GM12878 (cell line): ENCODE results near the gene EML3. TPM values are rescaled to one million over a fixed set of nuclear protein-coding genes. Genes with fewer than 3 reads are reported as not detected.

Experiments
- CBX3 ChIP-seq: fragments of 200-600 bp; sonication (generic); IDR thresholded peaks from 2 replicates; pipeline ENCODE4 v1.6.1; 2016; ENCODE audit warnings: low read depth, borderline replicate concordance
- HCFC1 ChIP-seq: fragments of 150-350 bp; IDR thresholded peaks from 2 replicates; pipeline ENCODE4 v1.6.1; 2014; ENCODE audit warnings: low read length
- POLR2A ChIP-seq: IDR thresholded peaks from 2 replicates; pipeline ENCODE4 v1.6.1; 2011; ENCODE audit warnings: low read depth, mild to moderate bottlenecking, low read length
- POLR2AphosphoS2 ChIP-seq: IDR thresholded peaks from 2 replicates; pipeline ENCODE4 v1.6.1; 2011; ENCODE audit warnings: low read depth, mild to moderate bottlenecking, low read length, improper control_type of control experiment, moderate library complexity
- POLR2AphosphoS5 ChIP-seq: IDR thresholded peaks from 2 replicates; pipeline ENCODE4 v1.6.1; 2011; ENCODE audit warnings: mild to moderate bottlenecking, low read length, inconsistent platforms
- STAT3 ChIP-seq: IDR thresholded peaks from 2 replicates; pipeline ENCODE4 v1.6.1; 2011; ENCODE audit warnings: low read depth, low read length, improper control_type of control experiment
- SUZ12 ChIP-seq: fragments of 200-600 bp; sonication (generic); IDR thresholded peaks from one replicate; pipeline ENCODE4 v1.6.1; 2018; ENCODE audit warnings: antibody characterized with exemption, mild to moderate bottlenecking; ENCODE audit not compliant: unreplicated experiment
- TAF1 ChIP-seq: IDR thresholded peaks from 2 replicates; pipeline ENCODE4 v1.6.1; 2011; ENCODE audit warnings: mild to moderate bottlenecking, low read depth, low read length, borderline replicate concordance
- YY1 ChIP-seq: IDR thresholded peaks from 2 replicates; pipeline ENCODE4 v1.6.1; 2011; ENCODE audit warnings: low read depth, mild to moderate bottlenecking, low read length
- polyA plus RNA-seq, 11 experiments: library from polyadenylated mRNA; depleted of rRNA in 4 of 11; unstranded in 6 of 11; stranded (reverse) in 5 of 11; fragments of >200 nt; fragmentation: Nextera tagmentation in 4 of 11; fragmentation: Illumina TruSeq in 1 of 11; extraction: Ambion mirVana in 4 of 11; extraction: Trizol in 1 of 11; gene quantifications; 1 replicate in 1 of 11; 2 replicates in 10 of 11; pipeline versions ENCODE4 v1.2.1 to v1.2.3, GENCODE V29; 2011 to 2016; ENCODE audit warnings: inconsistent platforms in 2 of 11, missing spikeins in 2 of 11, low read depth in 1 of 11
- total RNA-seq, 4 experiments: library from RNA; depleted of rRNA in 3 of 4; stranded (reverse); fragments of >200 nt in 3 of 4; fragmentation: Illumina TruSeq in 1 of 4; extraction: Trizol in 1 of 4; gene quantifications; 2 replicates each; pipeline versions ENCODE4 v1.2.1 to v1.2.3, GENCODE V29; 2013 to 2021
- TF ChIP-seq, protein P1 (sequence below): fragments of 450-650 bp; formaldehyde crosslinking; IDR thresholded peaks from 2 replicates; pipeline ENCODE4 v1.5.0; 2022; ENCODE audit warnings: mild to moderate bottlenecking, missing genetic modification characterization

Gene EML3
- total and polyA plus RNA-seq, 10 of the 15 experiments (the other 5 are each of a cell fraction or from before 2014, with no cell fraction given) = 0.58 to 82.5 (median 24.8) TPM

DNA sequence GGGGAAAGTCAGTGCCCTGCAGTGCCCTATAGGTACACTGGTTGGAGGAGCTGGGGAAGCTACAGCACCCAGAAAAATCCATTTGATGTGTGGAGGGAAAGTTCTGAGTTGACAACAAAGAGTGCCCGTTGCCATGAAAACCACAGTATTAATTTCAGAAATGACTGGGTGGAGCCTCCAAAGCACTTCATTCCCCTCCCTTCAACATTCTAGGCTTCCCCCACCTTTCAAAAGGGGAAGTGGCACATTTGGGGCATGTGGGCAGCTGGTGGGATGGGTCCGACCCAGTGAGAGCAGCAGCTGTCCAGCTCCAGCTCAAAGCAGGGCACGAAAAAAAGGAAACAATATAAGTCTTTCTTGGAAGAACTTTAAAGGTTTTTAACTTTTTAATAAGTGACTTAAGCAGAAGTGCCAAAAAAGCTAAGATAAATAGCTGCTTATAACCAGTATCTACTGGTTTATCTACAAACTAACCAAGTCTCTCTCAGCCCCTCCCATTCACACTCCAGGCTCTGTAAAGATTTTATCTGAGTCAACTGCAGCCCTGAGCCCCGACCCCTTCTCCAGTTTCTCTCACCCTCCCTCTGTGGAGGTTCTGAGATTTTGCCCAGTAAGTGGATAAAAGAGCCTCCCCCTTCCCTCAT is 57.0 kb downstream of the EML3 start (continued):
- TF ChIP-seq TAF1 (peak; percentile 33; the same call in 1 of the 2 replicates), YY1 (no peak), HCFC1 (no peak), POLR2AphosphoS2 (no peak), STAT3 (0 out of 2 replicates have a peak, but pooled peaks have one; percentile 64), POLR2A (no peak), CBX3 (no peak), SUZ12 (no peak), POLR2AphosphoS5 (no peak)
- TF ChIP-seq, protein P1, sequence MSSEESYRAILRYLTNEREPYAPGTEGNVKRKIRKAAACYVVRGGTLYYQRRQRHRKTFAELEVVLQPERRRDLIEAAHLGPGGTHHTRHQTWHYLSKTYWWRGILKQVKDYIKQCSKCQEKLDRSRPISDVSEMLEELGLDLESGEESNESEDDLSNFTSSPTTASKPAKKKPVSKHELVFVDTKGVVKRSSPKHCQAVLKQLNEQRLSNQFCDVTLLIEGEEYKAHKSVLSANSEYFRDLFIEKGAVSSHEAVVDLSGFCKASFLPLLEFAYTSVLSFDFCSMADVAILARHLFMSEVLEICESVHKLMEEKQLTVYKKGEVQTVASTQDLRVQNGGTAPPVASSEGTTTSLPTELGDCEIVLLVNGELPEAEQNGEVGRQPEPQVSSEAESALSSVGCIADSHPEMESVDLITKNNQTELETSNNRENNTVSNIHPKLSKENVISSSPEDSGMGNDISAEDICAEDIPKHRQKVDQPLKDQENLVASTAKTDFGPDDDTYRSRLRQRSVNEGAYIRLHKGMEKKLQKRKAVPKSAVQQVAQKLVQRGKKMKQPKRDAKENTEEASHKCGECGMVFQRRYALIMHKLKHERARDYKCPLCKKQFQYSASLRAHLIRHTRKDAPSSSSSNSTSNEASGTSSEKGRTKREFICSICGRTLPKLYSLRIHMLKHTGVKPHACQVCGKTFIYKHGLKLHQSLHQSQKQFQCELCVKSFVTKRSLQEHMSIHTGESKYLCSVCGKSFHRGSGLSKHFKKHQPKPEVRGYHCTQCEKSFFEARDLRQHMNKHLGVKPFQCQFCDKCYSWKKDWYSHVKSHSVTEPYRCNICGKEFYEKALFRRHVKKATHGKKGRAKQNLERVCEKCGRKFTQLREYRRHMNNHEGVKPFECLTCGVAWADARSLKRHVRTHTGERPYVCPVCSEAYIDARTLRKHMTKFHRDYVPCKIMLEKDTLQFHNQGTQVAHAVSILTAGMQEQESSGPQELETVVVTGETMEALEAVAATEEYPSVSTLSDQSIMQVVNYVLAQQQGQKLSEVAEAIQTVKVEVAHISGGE = no peak
